Vagina (tissue), 2 donors: ENCODE data around the gene HOXA5. TPM values are rescaled to one million over a fixed set of nuclear protein-coding genes. Genes with fewer than 3 reads are reported as not detected.

Source experiments
- DNase-seq, 2 donors: peaks; one replicate each; pipeline ENCODE4 v3.0.0-alpha.2; 2017; ENCODE audit errors: extremely low spot score in 2 of 2
- H3K27ac ChIP-seq: fragments of 200-600 bp; sonication (generic); one replicate; pipeline ENCODE4 v1.5.1; 2019
- H3K27me3 ChIP-seq: fragments of 200-600 bp; sonication (generic); one replicate; pipeline ENCODE4 v1.5.1; 2019
- H3K36me3 ChIP-seq, 2 donors: fragments of 200-600 bp; sonication (generic); one replicate each; pipeline ENCODE4 v1.5.1; 2017 to 2019
- H3K4me1 ChIP-seq: fragments of 200-600 bp; sonication (generic); one replicate; pipeline ENCODE4 v1.5.1; 2019
- H3K4me3 ChIP-seq, 2 donors: fragments of 200-600 bp; sonication (generic); 1 replicate in 1 of 2; 2 replicates in 1 of 2; pipeline ENCODE4 v1.5.1; 2016 to 2019
- H3K9me3 ChIP-seq: fragments of 200-600 bp; sonication (generic); one replicate; pipeline ENCODE4 v1.5.1; 2019
- CTCF ChIP-seq, 3 experiments: fragments of 450-650 bp in 2 of 3; fragments of 200-600 bp in 1 of 3; sonication (generic) in 1 of 3; IDR thresholded peaks; one replicate each; pipeline ENCODE4 v1.5.1; 2017 to 2019; ENCODE audit warnings: antibody characterized with exemption in 3 of 3, mild to moderate bottlenecking in 2 of 3, moderate library complexity in 2 of 3
- POLR2A ChIP-seq, 2 donors: fragments of 450-650 bp; IDR thresholded peaks; one replicate each; pipeline ENCODE4 v1.6.1; 2017; ENCODE audit warnings: antibody characterized with exemption in 2 of 2, mild to moderate bottlenecking in 2 of 2, moderate library complexity in 2 of 2
- POLR2AphosphoS5 ChIP-seq, 2 donors: sonication (generic); formaldehyde crosslinking; IDR thresholded peaks; one replicate each; pipeline ENCODE4 v1.9.0; 2017; ENCODE audit warnings: antibody characterized with exemption in 2 of 2, mild to moderate bottlenecking in 2 of 2, low read depth in 1 of 2; ENCODE audit not compliant: insufficient read depth in 1 of 2
- intact Hi-C: fragments of 100-400 bp; cut with DNase I; formaldehyde crosslinking; loops from one replicate; pipeline ENCODE4 v1.15.1; 2023
- total RNA-seq: library from RNA; depleted of rRNA; stranded (reverse); fragments of >200 nt; gene quantifications from one replicate; pipeline ENCODE4 v1.2.3, GENCODE V29; 2016

Gene HOXA5
- total RNA-seq, 1 donor from 2014 or later, result 6.1 TPM

GRCh38 chr7:27113991-27114769 lies 29.3 kb downstream of the HOXA5 start:
- intact Hi-C loops, result no loop called here
- Histone ChIP-seq H3K27ac (peak overlapping the region; percentile 75), H3K36me3 (no peaks in the 10 kb centered on the region), H3K27me3 (no peaks in the 10 kb centered on the region), H3K4me3 (peak overlapping the region; percentile 50 to 53), H3K9me3 (no peaks in the 10 kb centered on the region), H3K4me1 (peaks cover 13% of the 10 kb centered on the region)
- peak in 1 of 2 donors; percentile 46 for DNase-seq
- TF ChIP-seq CTCF (IDR thresholded peaks at IDR 0.05), result no peak
- no peak for TF ChIP-seq POLR2A (IDR thresholded peaks at IDR 0.05)
- TF ChIP-seq POLR2AphosphoS5 (IDR thresholded peaks at IDR 0.05; ENCODE audit: insufficient read depth in 1 of 2, low read depth in 1 of 2), result no peak

- Histone ChIP-seq H3K36me3 (no peaks in the 10 kb centered on the region), H3K27ac (peak overlapping the region; percentile 75), H3K9me3 (no peaks in the 10 kb centered on the region), H3K27me3 (no peaks in the 10 kb centered on the region), H3K4me1 (peaks cover 13% of the 10 kb centered on the region), H3K4me3 (peak overlapping the region; percentile 50 to 53)
- intact Hi-C loops, result no loop called here
- DNase-seq, result no peak
- no peak for TF ChIP-seq POLR2A (IDR thresholded peaks at IDR 0.05)
- no peak for TF ChIP-seq CTCF (IDR thresholded peaks at IDR 0.05)
- TF ChIP-seq POLR2AphosphoS5 (IDR thresholded peaks at IDR 0.05; ENCODE audit: insufficient read depth in 1 of 2, low read depth in 1 of 2), result peak; percentile 22 to 48
These were observed 30.2 kb downstream of the HOXA5 start for GRCh38 chr7:27112955-27113949.

GRCh38 chr7:27112361-27112760 lies 31.1 kb downstream of the HOXA5 start:
- DNase-seq, result no peak
- H3K4me3 ChIP-seq, result no peak overlapping the region
- H3K27me3 ChIP-seq, result no peaks in the 10 kb centered on the region
- H3K4me1 ChIP-seq, result peaks cover 13% of the 10 kb centered on the region
- no peak overlapping the region for H3K27ac ChIP-seq
- H3K36me3 ChIP-seq, result no peaks in the 10 kb centered on the region
- intact Hi-C loops, result no loop called here
- no peaks in the 10 kb centered on the region for H3K9me3 ChIP-seq
- TF ChIP-seq POLR2A (IDR thresholded peaks at IDR 0.05) (no peak), POLR2AphosphoS5 (IDR thresholded peaks at IDR 0.05; ENCODE audit: insufficient read depth in 1 of 2, low read depth in 1 of 2) (peak in 1 of 2 donors; percentile 19), CTCF (IDR thresholded peaks at IDR 0.05) (no peak)

GRCh38 chr7:27111751-27112277 lies 31.7 kb downstream of the HOXA5 start:
- Histone ChIP-seq H3K4me1 (peaks cover 13% of the 10 kb centered on the region), H3K36me3 (no peaks in the 10 kb centered on the region), H3K27ac (peak overlapping the region; percentile 1), H3K4me3 (no peak overlapping the region), H3K27me3 (no peaks in the 10 kb centered on the region), H3K9me3 (no peaks in the 10 kb centered on the region)
- intact Hi-C loops, result no loop called here
- DNase-seq, result no peak
- no peak for TF ChIP-seq POLR2A (IDR thresholded peaks at IDR 0.05)
- TF ChIP-seq CTCF (IDR thresholded peaks at IDR 0.05), result no peak
